Upper lobe of left lung (tissue), 4 donors: ENCODE results near the gene CMTM8.

ENCODE experiments used
- CTCF ChIP-seq, 6 experiments: fragments of 450-650 bp in 4 of 6; fragments of 200-600 bp in 2 of 6; sonication (generic) in 2 of 6; IDR thresholded peaks; one replicate each; pipeline ENCODE4 v1.5.1; 2016 to 2019; ENCODE audit warnings: antibody characterized with exemption in 6 of 6
- POLR2A ChIP-seq, 4 donors: fragments of 450-650 bp; IDR thresholded peaks; one replicate each; pipeline ENCODE4 v1.5.1; 2016 to 2017; ENCODE audit warnings: antibody characterized with exemption in 4 of 4, mild to moderate bottlenecking in 2 of 4
- POLR2AphosphoS5 ChIP-seq, 2 donors: sonication (generic); formaldehyde crosslinking; IDR thresholded peaks; one replicate each; pipeline ENCODE4 v1.5.1; 2017; ENCODE audit warnings: antibody characterized with exemption in 2 of 2

- TF ChIP-seq CTCF (IDR thresholded peaks at IDR 0.05) (no peak), POLR2AphosphoS5 (IDR thresholded peaks at IDR 0.05) (no peak), POLR2A (IDR thresholded peaks at IDR 0.05) (no peak)
Measured at GRCh38 chr3:32282578-32283154, 44.2 kb downstream of the CMTM8 start.
